ENCODE measurements around the gene SEMA3F.

- TF ChIP-seq, protein P1, sequence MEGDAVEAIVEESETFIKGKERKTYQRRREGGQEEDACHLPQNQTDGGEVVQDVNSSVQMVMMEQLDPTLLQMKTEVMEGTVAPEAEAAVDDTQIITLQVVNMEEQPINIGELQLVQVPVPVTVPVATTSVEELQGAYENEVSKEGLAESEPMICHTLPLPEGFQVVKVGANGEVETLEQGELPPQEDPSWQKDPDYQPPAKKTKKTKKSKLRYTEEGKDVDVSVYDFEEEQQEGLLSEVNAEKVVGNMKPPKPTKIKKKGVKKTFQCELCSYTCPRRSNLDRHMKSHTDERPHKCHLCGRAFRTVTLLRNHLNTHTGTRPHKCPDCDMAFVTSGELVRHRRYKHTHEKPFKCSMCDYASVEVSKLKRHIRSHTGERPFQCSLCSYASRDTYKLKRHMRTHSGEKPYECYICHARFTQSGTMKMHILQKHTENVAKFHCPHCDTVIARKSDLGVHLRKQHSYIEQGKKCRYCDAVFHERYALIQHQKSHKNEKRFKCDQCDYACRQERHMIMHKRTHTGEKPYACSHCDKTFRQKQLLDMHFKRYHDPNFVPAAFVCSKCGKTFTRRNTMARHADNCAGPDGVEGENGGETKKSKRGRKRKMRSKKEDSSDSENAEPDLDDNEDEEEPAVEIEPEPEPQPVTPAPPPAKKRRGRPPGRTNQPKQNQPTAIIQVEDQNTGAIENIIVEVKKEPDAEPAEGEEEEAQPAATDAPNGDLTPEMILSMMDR (IDR thresholded peaks at IDR 0.05; ENCODE audit: low read length), result no peak
- TF ChIP-seq EZH2 (optimal IDR thresholded peaks at IDR 0.05; ENCODE audit: low read depth, low read length) (no peak), EZH2phosphoT487 (IDR thresholded peaks at IDR 0.05; ENCODE audit: low read length) (no peak)
These were observed 75.6 kb downstream of the SEMA3F start for GRCh38 chr3:50230794-50231125.
